ENCODE measurements around the gene FANCC. TPM values are rescaled to one million over a fixed set of nuclear protein-coding genes. Genes with fewer than 3 reads are reported as not detected.

FANCC gene
- total RNA-seq, 2 experiments from 2014 or later: 15.4 to 21.5 TPM

GRCh38 chr9:95067057-95067456 lies 250.5 kb downstream of the FANCC start:
- Mint-ChIP-seq H3K4me1 (peaks cover 3% of the 10 kb centered on the region), H3K9me3 (no peaks in the 10 kb centered on the region), H3K27ac (no peak overlapping the region), H3K4me3 (no peak overlapping the region), H3K27me3 (no peaks in the 10 kb centered on the region), H3K36me3 (ENCODE audit: low read depth) (no peaks in the 10 kb centered on the region)
- ChIA-PET POLR2A (no interaction called here), CTCF (no interaction called here)
- DNase-seq: no peak

GRCh38 chr9:95065224-95065623 lies 252.3 kb downstream of the FANCC start:
- no peaks in the 10 kb centered on the region for H3K9me3 Mint-ChIP-seq
- no peak for DNase-seq
- ChIA-PET POLR2A (no interaction called here), CTCF (no interaction called here)
- H3K27me3 Mint-ChIP-seq: no peaks in the 10 kb centered on the region
- peaks cover 2% of the 10 kb centered on the region for H3K36me3 Mint-ChIP-seq (ENCODE audit: low read depth)
- H3K27ac Mint-ChIP-seq: no peak overlapping the region
- peaks cover 6% of the 10 kb centered on the region for H3K4me1 Mint-ChIP-seq
- no peak overlapping the region for H3K4me3 Mint-ChIP-seq

- POLR2A ChIA-PET: interaction anchor here (0.7 kb wide), 2 partner anchors 113 to 394 kb away, joined by 3 to 6 read pairs; no protein-coding TSS in a partner anchor
- Mint-ChIP-seq H3K27ac (no peak overlapping the region), H3K4me1 (peaks cover 6% of the 10 kb centered on the region), H3K9me3 (no peaks in the 10 kb centered on the region), H3K27me3 (no peaks in the 10 kb centered on the region), H3K36me3 (ENCODE audit: low read depth) (peaks cover 2% of the 10 kb centered on the region), H3K4me3 (no peak overlapping the region)
- CTCF ChIA-PET: no interaction called here
- no peak for DNase-seq
These were observed 254.2 kb downstream of the FANCC start for GRCh38 chr9:95063300-95063699.

GRCh38 chr9:95062596-95063065 lies 254.9 kb downstream of the FANCC start:
- ChIA-PET CTCF (interaction anchor here (0.7 kb wide), 1 partner anchor 1336 kb away, joined by 3 read pairs; no protein-coding TSS in a partner anchor), POLR2A (no interaction called here)
- DNase-seq: no peak
- Mint-ChIP-seq H3K27me3 (no peaks in the 10 kb centered on the region), H3K27ac (no peak overlapping the region), H3K4me3 (no peak overlapping the region), H3K9me3 (no peaks in the 10 kb centered on the region), H3K36me3 (ENCODE audit: low read depth) (peaks cover 2% of the 10 kb centered on the region), H3K4me1 (peaks cover 6% of the 10 kb centered on the region)

- H3K4me1 Mint-ChIP-seq: peaks cover 6% of the 10 kb centered on the region
- peaks cover 2% of the 10 kb centered on the region for H3K36me3 Mint-ChIP-seq (ENCODE audit: low read depth)
- ChIA-PET POLR2A (no interaction called here), CTCF (interaction anchor here (0.7 kb wide), 1 partner anchor 1335 kb away, joined by 3 read pairs; no protein-coding TSS in a partner anchor)
- no peak overlapping the region for H3K27ac Mint-ChIP-seq
- DNase-seq: no peak
- no peak overlapping the region for H3K4me3 Mint-ChIP-seq
- no peaks in the 10 kb centered on the region for H3K9me3 Mint-ChIP-seq
- H3K27me3 Mint-ChIP-seq: no peaks in the 10 kb centered on the region
These were observed 255.5 kb downstream of the FANCC start for GRCh38 chr9:95061916-95062595.

GRCh38 chr9:95060916-95061315 lies 256.6 kb downstream of the FANCC start:
- no peak for DNase-seq
- no peaks in the 10 kb centered on the region for H3K9me3 Mint-ChIP-seq
- ChIA-PET POLR2A (no interaction called here), CTCF (interaction anchor here (2.1 kb wide), 1 partner anchor 10 kb away, joined by 5 read pairs; no protein-coding TSS in a partner anchor)
- peaks cover 2% of the 10 kb centered on the region for H3K36me3 Mint-ChIP-seq (ENCODE audit: low read depth)
- no peak overlapping the region for H3K4me3 Mint-ChIP-seq
- H3K27ac Mint-ChIP-seq: no peak overlapping the region
- H3K4me1 Mint-ChIP-seq: peaks cover 6% of the 10 kb centered on the region
- H3K27me3 Mint-ChIP-seq: no peaks in the 10 kb centered on the region

GRCh38 chr9:95060234-95060633 lies 257.3 kb downstream of the FANCC start:
- H3K4me3 Mint-ChIP-seq: no peak overlapping the region
- H3K9me3 Mint-ChIP-seq: no peaks in the 10 kb centered on the region
- no peak for DNase-seq
- H3K27me3 Mint-ChIP-seq: no peaks in the 10 kb centered on the region
- ChIA-PET POLR2A (no interaction called here), CTCF (interaction anchor here (0.5 to 2.1 kb wide), 2 partner anchors 11 to 77 kb away, joined by 4 to 5 read pairs; no protein-coding TSS in a partner anchor)
- H3K36me3 Mint-ChIP-seq (ENCODE audit: low read depth): peaks cover 2% of the 10 kb centered on the region
- H3K27ac Mint-ChIP-seq: no peak overlapping the region
- peaks cover 6% of the 10 kb centered on the region for H3K4me1 Mint-ChIP-seq

- CTCF ChIA-PET: no interaction called here
- POLR2A ChIA-PET: no interaction called here
- Mint-ChIP-seq H3K36me3 (ENCODE audit: low read depth) (peaks cover 2% of the 10 kb centered on the region), H3K4me1 (peaks cover 6% of the 10 kb centered on the region), H3K9me3 (no peaks in the 10 kb centered on the region), H3K27me3 (no peaks in the 10 kb centered on the region), H3K27ac (no peak overlapping the region), H3K4me3 (no peak overlapping the region)
- DNase-seq: no peak
These were observed 258.6 kb downstream of the FANCC start for GRCh38 chr9:95058795-95059386.

GRCh38 chr9:95058121-95058785 lies 259.3 kb downstream of the FANCC start:
- peaks cover 2% of the 10 kb centered on the region for H3K36me3 Mint-ChIP-seq (ENCODE audit: low read depth)
- CTCF ChIA-PET: interaction anchor here (0.8 kb wide), 1 partner anchor 13 kb away, joined by 3 read pairs; no protein-coding TSS in a partner anchor
- no peak for DNase-seq
- peak overlapping the region; percentile 31 for H3K27ac Mint-ChIP-seq
- no peak overlapping the region for H3K4me3 Mint-ChIP-seq
- H3K4me1 Mint-ChIP-seq: peaks cover 6% of the 10 kb centered on the region
- H3K27me3 Mint-ChIP-seq: no peaks in the 10 kb centered on the region
- H3K9me3 Mint-ChIP-seq: no peaks in the 10 kb centered on the region
- POLR2A ChIA-PET: no interaction called here

- Mint-ChIP-seq H3K36me3 (ENCODE audit: low read depth) (peaks cover 2% of the 10 kb centered on the region), H3K4me1 (peaks cover 4% of the 10 kb centered on the region), H3K27me3 (no peaks in the 10 kb centered on the region), H3K9me3 (no peaks in the 10 kb centered on the region), H3K4me3 (no peak overlapping the region), H3K27ac (no peak overlapping the region)
- CTCF ChIA-PET: interaction anchor here (0.7 kb wide), 1 partner anchor 110 kb away, joined by 3 read pairs; no protein-coding TSS in a partner anchor
- POLR2A ChIA-PET: no interaction called here
- no peak for DNase-seq
These were observed 260.4 kb downstream of the FANCC start for GRCh38 chr9:95057101-95057500.

- Mint-ChIP-seq H3K27ac (no peak overlapping the region), H3K27me3 (no peaks in the 10 kb centered on the region), H3K36me3 (ENCODE audit: low read depth) (peaks cover 2% of the 10 kb centered on the region), H3K4me3 (no peak overlapping the region), H3K9me3 (no peaks in the 10 kb centered on the region), H3K4me1 (no peaks in the 10 kb centered on the region)
- no peak for DNase-seq
- POLR2A ChIA-PET: no interaction called here
- CTCF ChIA-PET: no interaction called here
These were observed 261.5 kb downstream of the FANCC start for GRCh38 chr9:95055851-95056551.

- Mint-ChIP-seq H3K27me3 (peaks cover 2% of the 10 kb centered on the region), H3K36me3 (ENCODE audit: low read depth) (no peaks in the 10 kb centered on the region), H3K27ac (no peak overlapping the region), H3K9me3 (no peaks in the 10 kb centered on the region), H3K4me1 (no peaks in the 10 kb centered on the region), H3K4me3 (no peak overlapping the region)
- DNase-seq: no peak
- CTCF ChIA-PET: no interaction called here
- POLR2A ChIA-PET: no interaction called here
These were observed 262.1 kb downstream of the FANCC start for GRCh38 chr9:95055334-95055850.

Measured in activated CD4-positive, alpha-beta T cell treated with anti-CD3 and anti-CD28 coated beads, Interleukin-2, amount 10 ng/mL, durations not matched to agents 7 days and 5 days (primary cell).